Keratinocyte (primary cell): Measurements from ENCODE around the gene DGKD.

Experiments used
- CTCF ChIP-seq, 3 experiments: IDR thresholded peaks in 1 of 3; conservative IDR thresholded peaks in 1 of 3; optimal IDR thresholded peaks in 1 of 3; 2 replicates in 2 of 3; 3 replicates in 1 of 3; pipeline versions ENCODE3 to v1.5.1; 2011; ENCODE audit warnings: low read length in 3 of 3, mild to moderate bottlenecking in 3 of 3, moderate library complexity in 2 of 3, control low read depth in 1 of 3, inconsistent platforms in 1 of 3; ENCODE audit not compliant: insufficient read depth in 2 of 3; ENCODE audit errors: extremely low read depth in 1 of 3
- EZH2 ChIP-seq: IDR thresholded peaks from one replicate; pipeline ENCODE4 v1.6.1; 2012; ENCODE audit warnings: inconsistent platforms, mild to moderate bottlenecking, low read length, moderate library complexity

GRCh38 chr2:233458031-233458610, 103.8 kb downstream of the DGKD start:
- no peak for TF ChIP-seq CTCF (optimal IDR thresholded peaks at IDR 0.05 in 1 of 3, IDR thresholded peaks at IDR 0.05 in 1 of 3, conservative IDR thresholded peaks at IDR 0.05 in 1 of 3; ENCODE audit: extremely low read depth in 1 of 3, insufficient read depth in 2 of 3, low read length in 3 of 3)
- TF ChIP-seq EZH2: no peak
